GM19193 (cell line): ENCODE measurements around the gene CHTF8.

Experiments used
- POLR2A ChIP-seq: IDR thresholded peaks from 4 replicates; pipeline ENCODE4 v1.6.1; 2011; ENCODE audit not compliant: insufficient read depth, insufficient read length; ENCODE audit errors: extremely low read depth

Gene CHTF8

DNA sequence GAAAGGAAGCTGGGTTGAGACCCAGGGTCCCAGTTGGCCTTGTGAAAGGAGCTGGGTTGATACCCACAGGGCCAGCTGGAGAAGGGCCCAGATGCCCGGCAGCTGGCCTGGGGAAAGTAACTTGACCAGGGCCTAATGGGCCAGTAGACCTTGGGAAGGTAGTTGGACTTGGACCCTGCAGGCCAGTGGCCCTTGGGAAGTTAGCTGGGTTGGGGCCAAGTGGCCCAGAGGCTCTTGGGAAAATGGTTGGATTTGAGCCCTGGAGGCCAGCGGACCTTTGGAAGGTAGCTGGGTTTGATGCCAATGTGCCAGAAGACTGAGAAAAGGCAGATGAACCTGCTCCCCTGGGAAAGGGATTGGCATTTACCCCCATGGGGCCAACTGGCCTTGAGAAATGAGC lies 13.4 kb downstream of the CHTF8 start:
- no peak for TF ChIP-seq POLR2A

DNA sequence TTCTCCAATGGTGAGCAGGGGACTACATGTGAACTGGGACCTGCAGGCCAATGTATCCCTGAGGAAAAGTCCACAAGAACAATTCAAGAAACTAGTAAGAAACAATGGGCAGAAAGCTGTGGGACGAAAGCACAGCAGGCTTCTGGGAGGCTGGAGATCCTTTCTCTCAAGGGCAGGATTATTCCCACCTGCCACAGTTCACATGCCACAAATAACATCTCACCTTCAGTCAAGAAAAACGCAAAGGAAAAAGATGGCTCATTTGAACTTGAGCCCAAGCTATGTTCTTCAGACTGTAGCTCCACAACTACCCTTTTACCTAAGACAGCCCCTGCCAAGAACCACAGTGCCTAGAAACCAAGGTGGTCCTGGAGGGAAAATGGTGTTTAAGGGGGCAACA lies 13.9 kb downstream of the CHTF8 start:
- no peak for TF ChIP-seq POLR2A

DNA sequence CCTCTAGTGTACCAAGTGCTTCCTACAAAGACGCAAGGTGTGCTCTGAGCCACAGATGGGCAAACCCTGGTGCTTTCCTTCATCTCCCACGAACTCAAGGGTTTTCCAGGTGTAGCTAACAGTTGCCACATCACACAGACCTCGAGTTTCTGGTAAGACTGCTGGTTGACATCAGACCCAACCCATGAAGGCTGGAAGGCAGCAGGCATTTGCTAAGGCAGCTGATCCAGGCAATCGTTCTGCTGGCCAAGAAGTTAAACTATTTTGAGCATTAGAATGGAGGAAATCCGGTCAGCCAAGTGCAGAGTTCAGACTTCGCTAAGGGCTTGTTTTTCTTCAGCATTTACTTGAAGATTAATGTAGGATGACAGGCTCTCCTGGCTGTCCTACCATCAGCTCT lies 15.5 kb downstream of the CHTF8 start:
- TF ChIP-seq POLR2A: no peak

DNA sequence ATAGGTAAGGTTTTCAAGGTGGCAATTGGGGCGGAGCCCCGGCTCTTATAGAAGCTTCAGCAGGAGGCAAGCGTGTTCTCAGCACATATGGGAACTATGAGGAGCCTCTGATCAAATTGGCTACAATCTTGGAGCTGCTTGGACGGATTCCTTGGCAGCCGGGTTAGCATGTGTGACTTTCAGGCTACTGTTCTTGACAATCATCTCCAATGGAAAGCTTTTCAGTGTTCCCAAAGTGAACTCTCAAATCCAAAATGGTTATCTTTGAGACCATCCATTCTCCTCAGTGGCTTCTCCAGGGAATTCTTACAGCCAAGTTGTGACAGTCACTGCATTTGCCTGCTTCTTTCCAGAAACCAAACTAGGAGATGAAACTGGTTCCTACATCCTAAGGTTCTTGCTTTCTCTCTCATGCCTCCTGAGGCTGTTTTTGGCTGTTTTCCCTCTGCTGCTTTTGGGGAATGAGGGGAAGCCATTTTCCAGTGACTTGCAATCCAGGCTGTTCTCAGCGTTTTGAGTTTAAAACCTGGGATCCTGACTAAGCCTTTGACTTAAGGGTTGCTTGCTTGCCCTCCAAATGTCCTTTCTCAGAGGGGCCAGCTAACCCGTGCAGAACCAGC lies 16.0 kb downstream of the CHTF8 start:
- TF ChIP-seq POLR2A: no peak

DNA sequence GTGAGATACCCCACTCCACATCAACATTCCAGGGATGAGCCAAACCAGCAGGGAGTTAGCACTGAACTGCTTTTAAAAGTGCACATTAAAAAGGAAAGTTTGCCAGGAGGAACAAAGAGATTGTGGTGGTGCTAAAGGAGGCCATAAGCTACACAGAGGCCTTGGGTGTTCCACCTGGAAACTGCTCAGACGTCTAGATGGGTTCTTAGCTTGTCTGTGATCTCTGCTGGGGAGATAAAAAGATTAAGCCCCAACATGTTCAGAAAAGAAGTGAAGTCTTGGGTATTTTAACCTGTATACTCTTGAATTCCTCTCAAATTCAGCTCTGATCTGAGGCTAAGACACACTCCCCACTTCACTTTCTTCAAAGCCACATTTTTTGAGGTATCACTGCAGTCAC lies 16.6 kb downstream of the CHTF8 start:
- no peak for TF ChIP-seq POLR2A

DNA sequence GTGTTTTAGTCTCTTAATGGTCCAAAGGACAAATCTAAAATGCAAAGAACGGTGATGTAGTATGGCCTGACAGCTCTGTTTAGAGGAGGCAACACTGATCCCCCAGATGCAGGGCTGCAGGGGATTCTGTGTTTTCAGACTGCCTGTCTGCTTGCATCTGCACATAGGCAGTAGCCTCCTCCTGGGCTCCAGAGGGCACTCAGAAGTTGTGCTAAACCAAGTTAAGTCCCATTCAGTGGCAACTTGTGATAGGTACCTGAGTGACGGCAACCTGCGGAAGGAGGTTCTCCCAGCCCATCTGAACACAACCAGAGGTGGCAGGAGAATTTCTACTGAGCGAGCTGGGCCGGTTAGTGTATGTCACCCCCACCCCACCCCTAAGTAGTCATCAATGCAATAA lies 17.0 kb downstream of the CHTF8 start:
- TF ChIP-seq POLR2A: no peak

DNA sequence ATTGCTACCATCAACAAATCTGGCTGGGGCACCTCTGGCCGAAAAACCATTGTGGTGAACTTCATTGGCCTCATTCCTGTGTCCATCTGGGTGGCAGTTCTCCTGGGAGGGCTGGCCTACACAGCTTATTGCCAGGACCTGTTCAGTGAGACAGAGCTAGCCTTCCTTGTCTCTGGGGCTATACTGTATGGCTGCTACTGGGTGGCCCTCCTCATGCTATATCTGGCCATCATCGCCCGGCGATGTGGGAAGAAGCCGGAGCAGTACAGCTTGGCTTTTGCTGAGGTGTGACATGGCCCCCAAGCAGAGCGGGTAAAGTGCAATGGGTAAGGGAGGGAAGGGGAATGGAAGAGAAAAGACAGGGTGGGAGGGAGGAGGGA lies 17.4 kb downstream of the CHTF8 start:
- no peak for TF ChIP-seq POLR2A

DNA sequence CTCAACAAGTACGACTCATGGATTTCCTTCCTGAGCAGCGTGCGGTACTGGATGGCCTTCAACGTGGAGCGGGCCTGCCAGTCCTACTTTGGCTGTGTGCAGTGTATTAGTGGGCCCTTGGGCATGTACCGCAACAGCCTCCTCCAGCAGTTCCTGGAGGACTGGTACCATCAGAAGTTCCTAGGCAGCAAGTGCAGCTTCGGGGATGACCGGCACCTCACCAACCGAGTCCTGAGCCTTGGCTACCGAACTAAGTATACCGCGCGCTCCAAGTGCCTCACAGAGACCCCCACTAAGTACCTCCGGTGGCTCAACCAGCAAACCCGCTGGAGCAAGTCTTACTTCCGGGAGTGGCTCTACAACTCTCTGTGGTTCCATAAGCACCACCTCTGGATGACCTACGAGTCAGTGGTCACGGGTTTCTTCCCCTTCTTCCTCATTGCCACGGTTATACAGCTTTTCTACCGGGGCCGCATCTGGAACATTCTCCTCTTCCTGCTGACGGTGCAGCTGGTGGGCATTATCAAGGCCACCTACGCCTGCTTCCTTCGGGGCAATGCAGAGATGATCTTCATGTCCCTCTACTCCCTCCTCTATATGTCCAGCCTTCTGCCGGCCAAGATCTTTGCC lies 17.9 kb downstream of the CHTF8 start:
- no peak for TF ChIP-seq POLR2A

DNA sequence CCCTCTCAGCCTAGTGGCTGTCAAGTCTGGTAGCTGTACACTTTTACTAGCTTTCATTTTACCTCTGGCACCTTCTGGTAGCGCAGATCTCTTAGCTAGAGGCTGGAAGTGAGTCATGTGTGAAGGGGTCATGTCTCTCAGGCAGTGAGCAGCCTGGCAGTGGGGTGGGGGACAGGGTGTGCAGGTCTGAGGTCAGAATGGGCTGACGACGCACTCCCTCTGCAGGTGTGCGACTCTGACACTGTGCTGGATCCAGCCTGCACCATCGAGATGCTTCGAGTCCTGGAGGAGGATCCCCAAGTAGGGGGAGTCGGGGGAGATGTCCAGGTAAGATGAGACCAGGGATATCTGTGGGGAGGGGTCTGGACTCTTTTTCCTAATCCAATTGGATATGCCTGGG lies 19.2 kb downstream of the CHTF8 start:
- TF ChIP-seq POLR2A: no peak

DNA sequence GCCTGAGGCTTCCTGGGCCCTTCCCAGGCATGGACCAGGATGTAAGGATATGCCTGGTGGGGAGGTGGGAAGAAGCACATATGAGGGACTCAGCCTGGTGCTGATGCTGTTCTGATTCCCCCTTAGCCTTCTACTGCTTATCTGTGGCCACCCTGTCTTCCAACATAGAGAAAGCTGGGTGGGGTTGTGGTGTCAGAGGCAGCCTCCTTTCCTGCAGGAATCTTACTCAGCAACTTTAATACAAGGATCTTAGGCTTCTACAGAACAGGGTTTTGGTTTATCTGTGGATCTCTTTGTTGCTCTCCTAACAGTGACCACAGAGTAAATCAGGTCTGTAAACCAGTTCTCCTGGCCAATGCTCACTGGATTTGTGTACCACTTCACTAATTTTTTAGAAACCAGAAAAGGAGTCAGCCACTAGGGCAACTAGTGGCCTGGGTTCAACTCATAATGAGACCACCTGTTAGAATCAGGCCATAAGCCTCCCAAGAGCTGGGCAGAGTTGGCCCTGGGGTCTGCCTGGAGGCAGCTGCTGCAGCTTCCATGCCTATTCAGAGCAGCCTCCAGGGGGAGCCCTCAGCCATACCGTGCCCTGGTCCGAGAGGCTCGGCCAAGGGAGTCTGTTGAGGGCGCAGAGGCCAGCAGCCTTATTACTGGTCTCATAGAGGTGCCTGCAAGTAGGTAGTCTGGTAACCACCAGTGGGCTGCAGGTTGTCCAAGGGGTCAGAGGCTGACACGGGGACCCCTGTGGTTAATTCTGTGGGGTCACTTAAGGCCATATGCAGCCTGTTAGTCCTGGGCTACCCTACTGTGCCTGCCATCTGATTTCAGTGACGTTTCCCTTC lies 19.9 kb downstream of the CHTF8 start:
- no peak for TF ChIP-seq POLR2A

DNA sequence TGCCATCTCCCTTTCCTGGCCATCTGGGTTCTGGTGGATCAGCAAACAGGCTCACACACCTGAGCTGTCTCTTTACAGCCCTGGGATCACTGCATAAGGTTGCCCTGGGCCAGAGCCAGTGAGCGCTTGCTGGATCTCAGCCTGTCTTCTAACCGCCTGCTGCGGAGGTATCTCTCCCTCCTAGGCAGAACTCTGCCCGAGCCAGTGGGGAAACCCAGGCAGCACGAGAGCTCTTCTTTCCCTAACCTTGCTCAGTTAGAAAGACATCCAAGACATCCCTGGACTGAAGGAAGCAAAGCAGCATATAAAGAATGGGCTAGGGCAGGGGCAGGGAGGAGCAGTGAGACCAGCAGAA lies 20.5 kb downstream of the CHTF8 start:
- no peak for TF ChIP-seq POLR2A

DNA sequence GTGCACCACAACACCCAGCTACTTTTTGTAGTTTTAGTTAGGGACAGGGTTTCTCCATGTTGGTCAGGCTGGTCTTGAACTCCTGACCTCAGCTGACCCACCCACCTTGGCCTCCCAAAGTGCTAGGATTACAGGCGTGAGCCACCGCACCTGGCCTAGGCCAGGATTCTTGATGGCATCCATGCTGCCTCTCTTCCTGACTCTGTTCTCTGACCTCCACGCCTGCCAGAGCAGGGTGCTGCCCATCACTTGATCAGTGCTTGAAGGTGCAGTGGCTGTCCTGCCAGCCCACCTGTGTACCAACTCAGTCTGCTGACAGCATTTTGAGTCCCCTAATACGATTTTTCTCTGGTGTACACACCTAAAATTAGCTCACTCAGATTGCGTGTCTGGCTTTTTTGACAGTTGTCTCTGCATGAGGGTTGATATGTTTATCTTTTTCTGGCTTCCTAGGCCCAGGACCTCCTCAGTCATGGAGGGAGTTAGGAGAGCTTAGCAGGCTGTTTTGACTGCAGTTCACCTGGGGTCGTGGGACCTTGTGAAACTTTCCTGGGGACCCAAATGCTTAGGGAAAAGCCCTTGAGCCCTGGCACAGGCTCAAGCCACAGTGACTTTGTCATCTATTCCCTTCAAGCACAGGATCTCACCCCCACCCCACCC lies 21.0 kb downstream of the CHTF8 start:
- TF ChIP-seq POLR2A: no peak

DNA sequence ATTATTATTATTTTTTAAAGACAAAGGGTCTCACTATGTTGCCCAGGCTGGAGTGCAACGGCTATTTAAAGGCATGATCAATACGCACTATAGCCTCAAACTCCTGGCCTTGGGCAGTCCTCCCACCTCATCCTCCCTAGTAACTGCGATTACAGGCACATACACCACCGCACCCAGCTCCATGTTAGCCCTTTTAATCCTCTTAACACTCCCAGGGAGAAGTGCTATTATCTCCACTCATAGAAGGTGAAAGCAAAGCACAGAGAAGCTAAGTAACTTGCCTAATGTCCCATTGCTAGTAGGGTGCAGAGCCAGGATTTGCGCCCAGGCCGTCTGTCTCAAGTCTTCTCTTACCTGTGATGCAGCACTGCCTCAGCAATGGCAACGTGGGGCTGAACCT lies 22.0 kb downstream of the CHTF8 start:
- TF ChIP-seq POLR2A: no peak

DNA sequence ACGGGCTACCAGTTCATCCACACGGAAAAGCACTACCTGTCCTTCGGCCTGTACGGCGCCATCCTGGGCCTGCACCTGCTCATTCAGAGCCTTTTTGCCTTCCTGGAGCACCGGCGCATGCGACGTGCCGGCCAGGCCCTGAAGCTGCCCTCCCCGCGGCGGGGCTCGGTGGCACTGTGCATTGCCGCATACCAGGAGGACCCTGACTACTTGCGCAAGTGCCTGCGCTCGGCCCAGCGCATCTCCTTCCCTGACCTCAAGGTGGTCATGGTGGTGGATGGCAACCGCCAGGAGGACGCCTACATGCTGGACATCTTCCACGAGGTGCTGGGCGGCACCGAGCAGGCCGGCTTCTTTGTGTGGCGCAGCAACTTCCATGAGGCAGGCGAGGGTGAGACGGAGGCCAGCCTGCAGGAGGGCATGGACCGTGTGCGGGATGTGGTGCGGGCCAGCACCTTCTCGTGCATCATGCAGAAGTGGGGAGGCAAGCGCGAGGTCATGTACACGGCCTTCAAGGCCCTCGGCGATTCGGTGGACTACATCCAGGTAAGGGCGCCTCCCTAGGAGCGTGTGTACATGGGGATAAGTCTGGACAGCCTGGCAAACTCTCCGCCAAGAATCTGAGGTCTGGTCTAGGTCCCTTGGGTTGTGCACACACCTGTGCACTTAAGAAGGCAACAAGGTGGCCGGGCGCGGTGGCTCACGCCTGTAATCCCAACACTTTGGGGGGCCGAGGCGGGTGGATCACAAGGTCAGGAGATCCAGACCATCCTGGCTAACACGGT lies 22.7 kb downstream of the CHTF8 start:
- no peak for TF ChIP-seq POLR2A

DNA sequence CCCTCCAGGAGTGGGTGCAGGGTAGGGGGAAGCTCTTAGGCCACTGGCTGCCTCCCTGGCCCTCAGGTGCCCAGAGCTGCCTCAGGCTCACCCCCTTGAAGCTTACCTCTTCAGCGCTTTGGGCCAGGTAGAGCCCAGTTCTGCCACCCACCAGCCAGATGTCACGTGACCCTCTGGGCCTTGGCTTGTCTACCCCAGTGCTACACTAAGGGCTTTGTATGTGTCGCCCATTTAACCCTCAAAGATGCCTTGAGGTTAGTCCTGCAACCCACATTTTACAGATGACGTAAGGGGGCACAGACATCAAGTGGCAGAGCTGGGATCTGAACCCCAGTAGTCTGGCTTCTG lies 23.5 kb downstream of the CHTF8 start:
- TF ChIP-seq POLR2A: no peak
